Kidney (tissue), 14 donors: Measurements from ENCODE around the gene RIOX2. TPM values are rescaled to one million over a fixed set of nuclear protein-coding genes. Genes with fewer than 3 reads are reported as not detected.

Experiments
- DNase-seq, 5 donors: peaks; one replicate each; pipeline ENCODE4 v3.0.0-alpha.2; 2013 to 2020
- FAIRE-seq: peaks from 2 replicates; lab custom pipeline; 2012; peaks lifted over from hg19 to GRCh38; lab: Jason Lieb, UNC
- H3K27ac ChIP-seq, 2 donors: one replicate each; pipeline ENCODE4 v1.7.0; 2013; ENCODE audit warnings: low read depth in 2 of 2, low read length in 2 of 2, inconsistent platforms in 1 of 2
- H3K27me3 ChIP-seq: one replicate; pipeline ENCODE4 v1.7.1; 2013; ENCODE audit warnings: low read length, inconsistent platforms; ENCODE audit not compliant: control insufficient read depth, insufficient read depth
- H3K36me3 ChIP-seq, 3 donors: one replicate each; pipeline versions ENCODE4 v1.7.0 to v1.7.1; 2013; ENCODE audit warnings: low read length in 3 of 3, control low read depth in 1 of 3, inconsistent platforms in 1 of 3; ENCODE audit not compliant: insufficient read depth in 3 of 3, control insufficient read depth in 2 of 3
- H3K4me1 ChIP-seq, 3 donors: one replicate each; pipeline versions ENCODE4 v1.7.0 to v1.7.1; 2013; ENCODE audit warnings: low read length in 3 of 3, inconsistent platforms in 1 of 3, low read depth in 1 of 3; ENCODE audit not compliant: control insufficient read depth in 2 of 3, insufficient read depth in 2 of 3
- H3K4me3 ChIP-seq, 3 donors: one replicate each; pipeline versions ENCODE4 v1.7.0 to v1.8.1; 2013; ENCODE audit warnings: low read length in 3 of 3, control low read depth in 1 of 3, inconsistent platforms in 1 of 3
- H3K9ac ChIP-seq, 3 donors: one replicate each; pipeline versions ENCODE4 v1.7.0 to v1.7.1; 2013; ENCODE audit warnings: low read length in 3 of 3, control low read depth in 1 of 3, inconsistent platforms in 1 of 3
- H3K9me3 ChIP-seq, 3 donors: one replicate each; pipeline versions ENCODE4 v1.7.0 to v1.7.1; 2013; ENCODE audit warnings: low read length in 3 of 3, control low read depth in 1 of 3, inconsistent platforms in 1 of 3; ENCODE audit not compliant: control insufficient read depth in 2 of 3, insufficient read depth in 1 of 3
- intact Hi-C: fragments of 100-400 bp; cut with DNase I; formaldehyde crosslinking; loops from one replicate; pipeline ENCODE4 v1.11.1; 2022
- polyA plus RNA-seq: library from polyadenylated mRNA; stranded (reverse); fragments of 350-450 nt; fragmentation: Illumina TruSeq; extraction: RNeasy Lipid Tissue Mini Kit (QIAGEN cat#74804); gene quantifications from one replicate; pipeline ENCODE4 v1.2.3, GENCODE V29; 2014; ENCODE audit warnings: low read depth, low replicate concordance; ENCODE audit not compliant: insufficient read depth
- total RNA-seq: library from RNA; stranded (reverse); fragmentation: NEBNext Ultra II Directional; extraction: Animal tissue kit (Norgen Biotek cat#: 25700); gene quantifications from one replicate; pipeline ENCODE4 v1.2.1, GENCODE V29; 2021
- TF ChIP-seq, protein P1 (sequence below): IDR thresholded peaks from 3 replicates; pipeline ENCODE4 v1.5.1; 2012; ENCODE audit warnings: mild to moderate bottlenecking, moderate library complexity, borderline replicate concordance; ENCODE audit not compliant: insufficient read depth; ENCODE audit errors: extremely low read depth
- donor health status: control.
- donor health status: control.
- donor health status: control.
- donor health status: control.
- donor health status: control.
- donor health status: DM: yes; HTN: yes; CAD: no.
- donor health status: Normal renal cell carcinoma (clear cell type).

Gene RIOX2
- total and polyA plus RNA-seq, 2 donors from 2014 or later = 19.8 to 26.7 TPM

DNA sequence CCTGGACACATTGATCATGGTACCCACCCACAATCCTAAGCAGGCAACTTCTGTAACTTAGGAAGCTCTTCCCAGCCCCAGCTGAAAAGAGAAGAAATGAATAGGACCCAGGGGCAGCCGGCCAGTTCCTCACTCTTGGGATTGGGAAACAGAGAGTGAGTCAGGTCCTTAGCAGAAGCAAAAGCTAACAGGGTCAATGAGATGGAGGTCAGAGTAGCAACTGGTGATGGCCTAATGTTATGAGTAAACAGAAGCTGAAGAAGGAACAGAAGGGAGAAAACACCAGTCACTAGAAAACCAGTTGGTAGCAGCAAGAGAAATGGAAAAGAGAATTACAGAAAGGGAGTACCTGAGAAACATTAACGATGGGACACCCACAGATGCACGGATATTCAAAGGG lies 20.0 kb downstream of the RIOX2 start:
- Histone ChIP-seq H3K4me3 (no peak overlapping the region), H3K9me3 (no peaks in the 10 kb centered on the region), H3K4me1 (peaks cover 0 to 13% (median 3%) of the 10 kb centered on the region in 3 donors), H3K27me3 (no peaks in the 10 kb centered on the region), H3K36me3 (peaks cover 8 to 34% (median 21%) of the 10 kb centered on the region in 3 donors), H3K27ac (peak overlapping the region in 1 of 2 donors; percentile 32), H3K9ac (no peak overlapping the region)
- TF ChIP-seq, protein P1, sequence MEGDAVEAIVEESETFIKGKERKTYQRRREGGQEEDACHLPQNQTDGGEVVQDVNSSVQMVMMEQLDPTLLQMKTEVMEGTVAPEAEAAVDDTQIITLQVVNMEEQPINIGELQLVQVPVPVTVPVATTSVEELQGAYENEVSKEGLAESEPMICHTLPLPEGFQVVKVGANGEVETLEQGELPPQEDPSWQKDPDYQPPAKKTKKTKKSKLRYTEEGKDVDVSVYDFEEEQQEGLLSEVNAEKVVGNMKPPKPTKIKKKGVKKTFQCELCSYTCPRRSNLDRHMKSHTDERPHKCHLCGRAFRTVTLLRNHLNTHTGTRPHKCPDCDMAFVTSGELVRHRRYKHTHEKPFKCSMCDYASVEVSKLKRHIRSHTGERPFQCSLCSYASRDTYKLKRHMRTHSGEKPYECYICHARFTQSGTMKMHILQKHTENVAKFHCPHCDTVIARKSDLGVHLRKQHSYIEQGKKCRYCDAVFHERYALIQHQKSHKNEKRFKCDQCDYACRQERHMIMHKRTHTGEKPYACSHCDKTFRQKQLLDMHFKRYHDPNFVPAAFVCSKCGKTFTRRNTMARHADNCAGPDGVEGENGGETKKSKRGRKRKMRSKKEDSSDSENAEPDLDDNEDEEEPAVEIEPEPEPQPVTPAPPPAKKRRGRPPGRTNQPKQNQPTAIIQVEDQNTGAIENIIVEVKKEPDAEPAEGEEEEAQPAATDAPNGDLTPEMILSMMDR = no peak
- intact Hi-C loops = no loop called here
- peak in 1 of 5 donors; percentile 86 for DNase-seq
- FAIRE-seq = no peak

DNA sequence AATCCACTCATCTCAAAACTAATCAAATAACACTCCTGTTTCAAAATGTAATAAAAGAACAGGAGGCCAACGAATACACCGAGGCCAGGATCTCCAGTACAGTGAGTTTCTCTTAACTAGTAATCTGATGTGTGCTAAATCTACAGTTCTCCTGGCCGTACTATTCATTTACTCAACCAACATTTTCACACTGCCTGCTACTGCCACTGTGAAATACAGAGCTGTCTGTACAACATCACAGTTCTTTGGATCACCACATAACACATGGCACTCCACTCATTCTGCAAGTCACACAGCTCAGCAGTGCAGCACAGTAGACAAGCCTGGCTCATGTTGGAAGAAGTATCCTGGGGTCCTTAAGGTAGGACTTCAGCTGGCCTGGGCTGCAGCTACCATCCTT lies 21.9 kb downstream of the RIOX2 start:
- H3K36me3 ChIP-seq = peaks cover 8 to 48% (median 26%) of the 10 kb centered on the region in 3 donors
- TF ChIP-seq, protein P1 = no peak
- no peak overlapping the region for H3K9ac ChIP-seq
- DNase-seq (no peak), FAIRE-seq (no peak)
- H3K4me3 ChIP-seq = no peak overlapping the region
- no peaks in the 10 kb centered on the region for H3K27me3 ChIP-seq
- intact Hi-C loops = no loop called here
- H3K9me3 ChIP-seq = no peaks in the 10 kb centered on the region
- H3K27ac ChIP-seq = no peak overlapping the region
- peaks cover 0 to 13% (median 3%) of the 10 kb centered on the region in 3 donors for H3K4me1 ChIP-seq

DNA sequence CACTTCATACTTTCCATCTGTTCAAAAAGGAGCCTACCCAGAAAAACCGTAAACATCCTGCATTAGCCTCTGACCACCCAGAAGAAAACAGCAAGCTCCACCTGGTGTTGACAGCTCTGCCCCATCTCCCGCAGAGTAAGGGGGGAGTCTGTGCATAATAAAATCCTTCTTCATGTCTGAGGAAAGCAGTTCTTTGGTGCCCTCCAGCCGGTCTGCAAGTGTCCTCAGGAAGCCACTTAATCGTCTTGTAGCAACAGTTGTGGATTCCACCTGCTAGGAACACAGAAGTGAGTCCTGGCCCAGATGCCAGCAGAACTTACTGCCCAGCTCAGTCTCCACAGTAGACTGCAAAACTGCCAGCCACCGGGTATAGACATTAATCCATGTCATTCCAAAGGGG lies 22.5 kb downstream of the RIOX2 start:
- TF ChIP-seq, protein P1 = no peak
- no peak overlapping the region for H3K9ac ChIP-seq
- no peak for FAIRE-seq
- H3K27ac ChIP-seq = no peak overlapping the region
- no peaks in the 10 kb centered on the region for H3K27me3 ChIP-seq
- no peaks in the 10 kb centered on the region for H3K9me3 ChIP-seq
- DNase-seq = no peak
- H3K4me3 ChIP-seq = no peak overlapping the region
- H3K36me3 ChIP-seq = peaks cover 11 to 53% (median 30%) of the 10 kb centered on the region in 3 donors
- H3K4me1 ChIP-seq = peaks cover 0 to 13% (median 3%) of the 10 kb centered on the region in 3 donors
- intact Hi-C loops = no loop called here

DNA sequence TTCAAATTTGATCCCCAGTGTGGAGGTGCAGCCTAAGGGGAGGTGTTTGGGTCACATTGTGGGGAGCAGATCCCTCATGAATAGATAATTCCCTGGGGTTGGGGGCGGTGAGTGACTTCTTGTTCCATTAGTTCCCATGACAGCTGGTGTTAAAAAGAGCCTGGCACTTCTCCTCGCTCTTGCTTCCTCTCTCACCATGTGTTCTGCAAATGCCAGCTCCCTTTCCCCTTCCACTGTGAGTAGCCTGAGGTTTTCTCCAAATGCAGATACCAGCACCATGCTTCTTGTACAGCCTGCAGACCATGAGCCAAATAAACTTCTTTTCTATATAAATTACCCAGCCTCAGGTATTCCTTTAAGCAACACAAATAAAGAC lies 23.1 kb downstream of the RIOX2 start:
- no peaks in the 10 kb centered on the region for H3K9me3 ChIP-seq
- no peaks in the 10 kb centered on the region for H3K27me3 ChIP-seq
- peaks cover 0 to 13% (median 3%) of the 10 kb centered on the region in 3 donors for H3K4me1 ChIP-seq
- no peak for DNase-seq
- H3K36me3 ChIP-seq = peaks cover 11 to 51% (median 27%) of the 10 kb centered on the region in 3 donors
- H3K27ac ChIP-seq = no peak overlapping the region
- TF ChIP-seq, protein P1 = no peak
- no peak overlapping the region for H3K4me3 ChIP-seq
- H3K9ac ChIP-seq = no peak overlapping the region
- FAIRE-seq = no peak
- intact Hi-C loops = no loop called here
